K562 (cell line): ENCODE measurements around the gene OLFML2B. TPM values are rescaled to one million over a fixed set of nuclear protein-coding genes. Genes with fewer than 3 reads are reported as not detected.
A peak's percentile ranks its signal among the peaks of the same experiment; 100 is the strongest.

Source experiments
- ATAC-seq: fragments of 200-7000 bp; cut with Tn5 transposase; 3 replicates; pipeline ENCODE4 v1.9.1; 2020; ENCODE audit warnings: moderate library complexity
- BruUV-seq: library from RNA; stranded (reverse); fragments of 400-500 nt; replicated peaks from 2 replicates; lab custom pipeline; 2021; lab: Mats Ljungman, UMichigan
- CTCF ChIA-PET: fragments of 300-600 bp; formaldehyde crosslinking; extraction: SDS; loops from one replicate; lab custom pipeline; 2021; ENCODE audit warnings: low intra/inter-chr PET ratio; lab: Yijun Ruan, JAX
- POLR2A ChIA-PET: fragments of 300-600, 350-650 bp; sonication (Branson Sonifier 250); formaldehyde crosslinking; extraction: SDS; loops from one replicate; lab custom pipeline; 2021; ENCODE audit warnings: antibody characterized with exemption, inconsistent platforms; lab: Yijun Ruan, JAX
- DNase-seq, 4 experiments: peaks; one replicate each; pipeline versions ENCODE4 v3.0.0 to v3.0.0-alpha.2; 2011 to 2018; ENCODE audit warnings: low spot score in 3 of 4, mixed read lengths in 3 of 4; ENCODE audit errors: extremely low read depth in 1 of 4
- FAIRE-seq: peaks from 2 replicates; lab custom pipeline; 2011; peaks lifted over from hg19 to GRCh38; lab: Jason Lieb, UNC
- H2AFZ ChIP-seq: 2 replicates; pipeline ENCODE4 v1.6.0; 2011; ENCODE audit warnings: low read depth, low read length, control low read depth, inconsistent platforms
- H3K27ac ChIP-seq: fragments of 200-600 bp; 3 replicates; pipeline ENCODE4 v1.8.0; 2011; ENCODE audit warnings: low read depth, mild to moderate bottlenecking, control low read depth, inconsistent platforms, low read length, moderate library complexity, mixed read lengths; ENCODE audit errors: extremely low read depth
- H3K27me3 ChIP-seq, 2 experiments: fragments of 300-600 bp in 1 of 2; 2 replicates in 1 of 2; 3 replicates in 1 of 2; pipeline versions ENCODE4 v1.6.0 to v1.8.0; 2011; ENCODE audit warnings: inconsistent platforms in 2 of 2, low read length in 2 of 2, mild to moderate bottlenecking in 1 of 2, mixed read lengths in 1 of 2, moderate library complexity in 1 of 2; ENCODE audit not compliant: control insufficient read depth in 2 of 2, insufficient read depth in 2 of 2
- H3K36me3 ChIP-seq: fragments of 300-600 bp; 3 replicates; pipeline ENCODE4 v1.8.0; 2011; ENCODE audit warnings: mild to moderate bottlenecking, low read length, inconsistent platforms; ENCODE audit not compliant: control insufficient read depth, insufficient read depth
- H3K4me1 ChIP-seq, 2 experiments: fragments of 200-600 bp in 1 of 2; replicated peaks in 1 of 2; 2 replicates in 1 of 2; 3 replicates in 1 of 2; pipeline versions ENCODE4 v1.5.1 to v1.8.0; 2011; ENCODE audit warnings: inconsistent platforms in 2 of 2, low read length in 2 of 2, mild to moderate bottlenecking in 1 of 2, mixed read lengths in 1 of 2, moderate library complexity in 1 of 2; ENCODE audit not compliant: control insufficient read depth in 2 of 2, insufficient read depth in 2 of 2
- H3K4me2 ChIP-seq: 2 replicates; pipeline ENCODE4 v1.6.1; 2011; ENCODE audit warnings: low read length, control low read depth, inconsistent platforms, mixed read lengths; ENCODE audit not compliant: insufficient read depth
- H3K4me3 ChIP-seq: fragments of 200-600 bp; sonication (generic), shearing (Covaris generic); 2 replicates; pipeline ENCODE4 v1.5.1; 2016; ENCODE audit warnings: control low read depth, inconsistent platforms
- H3K79me2 ChIP-seq: fragments of 200-600 bp; 3 replicates; pipeline ENCODE4 v1.8.0; 2011; ENCODE audit warnings: low read length, inconsistent platforms; ENCODE audit not compliant: control insufficient read depth, insufficient read depth
- H3K9ac ChIP-seq, 2 experiments: 2 replicates each; pipeline versions ENCODE4 v1.6.0 to v1.6.1; 2011; ENCODE audit warnings: low read depth in 2 of 2, low read length in 2 of 2, control low read depth in 1 of 2, inconsistent platforms in 1 of 2, mild to moderate bottlenecking in 1 of 2, mixed read lengths in 1 of 2; ENCODE audit not compliant: insufficient read depth in 1 of 2
- H3K9me1 ChIP-seq: one replicate; pipeline ENCODE4 v1.6.0; 2011; ENCODE audit warnings: inconsistent platforms, mild to moderate bottlenecking, low read length, moderate library complexity; ENCODE audit not compliant: control insufficient read depth, insufficient read depth
- H3K9me3 ChIP-seq: replicated peaks from 2 replicates; pipeline ENCODE4 v1.5.1; 2011; ENCODE audit warnings: low read depth, low read length, inconsistent platforms; ENCODE audit not compliant: control insufficient read depth, insufficient read depth
- H4K20me1 ChIP-seq: replicated peaks from 2 replicates; pipeline ENCODE4 v1.6.1; 2011; ENCODE audit warnings: low read length, inconsistent platforms, mixed read lengths; ENCODE audit not compliant: control insufficient read depth, insufficient read depth
- ETV6 ChIP-seq, 3 experiments: fragments of 150-350 bp in 1 of 3; sonication (generic) in 1 of 3; formaldehyde crosslinking in 1 of 3; IDR thresholded peaks; 2 replicates each; pipeline versions ENCODE4 v1.6.1 to v1.8.0; 2014 to 2022; ENCODE audit warnings: borderline replicate concordance in 2 of 3, low read depth in 2 of 3, antibody characterized with exemption in 1 of 3, low read length in 1 of 3, mild to moderate bottlenecking in 1 of 3, missing genetic modification reagents in 1 of 3
- PTRF ChIP-seq: fragments of 450-650 bp; IDR thresholded peaks from 2 replicates; pipeline ENCODE4 v1.6.1; 2016; ENCODE audit warnings: mild to moderate bottlenecking, missing genetic modification characterization, missing compliant biosample characterization
- ZNF140 ChIP-seq: fragments of 250-450 bp; sonication (Bioruptor Pico); IDR thresholded peaks from 2 replicates; pipeline ENCODE4 v1.8.0; 2021; ENCODE audit warnings: moderate library complexity, mild to moderate bottlenecking, inconsistent platforms
- ZNF699 ChIP-seq: fragments of 250-450 bp; sonication (Bioruptor Pico); IDR thresholded peaks from 2 replicates; pipeline ENCODE4 v1.8.0; 2021; ENCODE audit warnings: mild to moderate bottlenecking, moderate library complexity; ENCODE audit not compliant: insufficient replicate concordance
- WGBS: fragments of 100-300 bp; shearing (Covaris generic); methylation state at CpG from one replicate; pipeline ENCODE4 v1.1.6; 2016; ENCODE audit warnings: low coverage, mixed read lengths; ENCODE audit not compliant: insufficient coverage; ENCODE audit errors: missing lambda C conversion rate; 5-methylcytosine and 5-hydroxymethylcytosine counted together
- in situ Hi-C: fragments of 300-500 bp; cut with MboI; formaldehyde crosslinking; loops from 4 replicates; pipeline ENCODE4 v1.15.0; 2018; ENCODE audit warnings: inconsistent platforms, mixed read lengths
- intact Hi-C: fragments of 100-400 bp; cut with micrococcal nuclease; formaldehyde crosslinking; loops from 2 replicates; pipeline ENCODE4 v1.14.2; 2022
- polyA plus RNA-seq, 8 experiments: library from polyadenylated mRNA; depleted of rRNA in 4 of 8; stranded (reverse) in 5 of 8; unstranded in 3 of 8; fragments of >200 nt; fragmentation: Nextera tagmentation in 2 of 8; fragmentation: Illumina TruSeq in 1 of 8; extraction: Ambion mirVana in 2 of 8; extraction: Trizol in 1 of 8; gene quantifications; 2 replicates each; pipeline versions ENCODE4 v1.2.1 to v1.2.3, GENCODE V29; 2011 to 2014; ENCODE audit warnings: inconsistent platforms in 1 of 8, missing spikeins in 1 of 8
- total RNA-seq, 7 experiments: library from RNA; depleted of rRNA in 6 of 7; stranded (reverse); fragments of >200 nt in 6 of 7; fragmentation: Illumina TruSeq in 2 of 7; extraction: Trizol in 2 of 7; gene quantifications; 2 replicates each; pipeline versions ENCODE4 v1.2.1 to v1.2.3, GENCODE V29; 2011 to 2021; ENCODE audit warnings: low replicate concordance in 1 of 7
- TF ChIP-seq, protein P1 (sequence below): fragments of 250-450 bp; sonication (Bioruptor Pico); IDR thresholded peaks from 2 replicates; pipeline ENCODE4 v1.4.0; 2020; ENCODE audit warnings: borderline replicate concordance
- TF ChIP-seq, protein P2 (sequence below): sonication (generic); formaldehyde crosslinking; IDR thresholded peaks from 2 replicates; pipeline ENCODE4 v1.8.0; 2022; ENCODE audit warnings: missing genetic modification reagents, mild to moderate bottlenecking, moderate library complexity, borderline replicate concordance
- TF ChIP-seq, protein P3 (sequence below), 2 experiments: fragments of 450-650 bp in 1 of 2; sonication (generic) in 1 of 2; formaldehyde crosslinking in 1 of 2; IDR thresholded peaks; 2 replicates each; pipeline versions ENCODE4 v1.7.1 to v1.9.0; 2016 to 2022; ENCODE audit warnings: inconsistent platforms in 1 of 2, mild to moderate bottlenecking in 1 of 2, missing genetic modification reagents in 1 of 2

The OLFML2B gene
- total and polyA plus RNA-seq, 9 of the 15 experiments (the other 6 are each of a cell fraction or from before 2014, with no cell fraction given) = not detected

DNA sequence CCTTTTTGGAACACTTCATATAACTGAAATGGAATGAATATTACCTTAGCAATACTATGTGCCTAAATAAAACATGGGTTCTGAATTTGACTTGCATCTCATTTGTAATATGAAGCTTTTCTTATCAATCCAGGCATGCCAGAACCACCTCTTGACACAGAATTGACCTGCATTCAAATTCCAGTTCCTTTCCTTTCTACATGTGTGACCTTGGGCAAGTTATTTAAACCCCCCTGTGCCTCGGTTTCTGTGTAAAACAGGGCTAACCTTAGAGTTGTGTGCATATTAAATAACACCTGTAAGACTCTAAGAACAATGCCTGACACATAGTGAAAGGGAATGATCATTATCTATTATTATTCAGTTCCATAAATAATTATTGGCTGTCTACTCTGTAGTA lies 43.8 kb upstream of the OLFML2B start:
- no peaks in the 10 kb centered on the region for H3K9me1 ChIP-seq
- WGBS = 8% methylated on average over 1 of the region's 1 CpG
- peaks cover 8 to 12% of the 10 kb centered on the region in 2 experiments; a peak in 4 of 5 replicates for H3K4me1 ChIP-seq
- in situ Hi-C loops (no loop called here), intact Hi-C loops (no loop called here)
- FAIRE-seq (peak; percentile 32), DNase-seq (no peak), ATAC-seq (no peak)
- H3K9me3 ChIP-seq = no peaks in the 10 kb centered on the region
- H3K27me3 ChIP-seq = peaks cover 15 to 19% of the 10 kb centered on the region in 2 experiments
- no peak overlapping the region for H3K4me2 ChIP-seq
- H3K79me2 ChIP-seq = no peaks in the 10 kb centered on the region
- H3K36me3 ChIP-seq = no peaks in the 10 kb centered on the region
- CTCF ChIA-PET = no interaction called here
- H3K9ac ChIP-seq = no peak overlapping the region
- H4K20me1 ChIP-seq = peaks cover 8% of the 10 kb centered on the region; the same call in 1 of the 2 replicates
- no peak overlapping the region for H3K4me3 ChIP-seq
- no TSS peak for BruUV-seq
- TF ChIP-seq, protein P1, sequence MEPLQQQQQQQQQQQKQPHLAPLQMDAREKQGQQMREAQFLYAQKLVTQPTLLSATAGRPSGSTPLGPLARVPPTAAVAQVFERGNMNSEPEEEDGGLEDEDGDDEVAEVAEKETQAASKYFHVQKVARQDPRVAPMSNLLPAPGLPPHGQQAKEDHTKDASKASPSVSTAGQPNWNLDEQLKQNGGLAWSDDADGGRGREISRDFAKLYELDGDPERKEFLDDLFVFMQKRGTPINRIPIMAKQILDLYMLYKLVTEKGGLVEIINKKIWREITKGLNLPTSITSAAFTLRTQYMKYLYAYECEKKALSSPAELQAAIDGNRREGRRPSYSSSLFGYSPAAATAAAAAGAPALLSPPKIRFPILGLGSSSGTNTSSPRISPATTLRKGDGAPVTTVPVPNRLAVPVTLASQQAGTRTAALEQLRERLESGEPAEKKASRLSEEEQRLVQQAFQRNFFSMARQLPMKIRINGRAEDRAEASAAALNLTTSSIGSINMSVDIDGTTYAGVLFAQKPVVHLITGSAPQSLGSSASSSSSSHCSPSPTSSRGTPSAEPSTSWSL (CRISPR knock-in tag) = no peak
- no peak for TF ChIP-seq ZNF140
- TF ChIP-seq ETV6 (IDR thresholded peaks at IDR 0.05; ENCODE audit: borderline replicate concordance in 1 of 2, low read depth in 2 of 2, low read length in 1 of 2) = no peak
- TF ChIP-seq ETV6 (CRISPR knock-in tag; IDR thresholded peaks at IDR 0.05; ENCODE audit: borderline replicate concordance) = no peak
- TF ChIP-seq, protein P2, sequence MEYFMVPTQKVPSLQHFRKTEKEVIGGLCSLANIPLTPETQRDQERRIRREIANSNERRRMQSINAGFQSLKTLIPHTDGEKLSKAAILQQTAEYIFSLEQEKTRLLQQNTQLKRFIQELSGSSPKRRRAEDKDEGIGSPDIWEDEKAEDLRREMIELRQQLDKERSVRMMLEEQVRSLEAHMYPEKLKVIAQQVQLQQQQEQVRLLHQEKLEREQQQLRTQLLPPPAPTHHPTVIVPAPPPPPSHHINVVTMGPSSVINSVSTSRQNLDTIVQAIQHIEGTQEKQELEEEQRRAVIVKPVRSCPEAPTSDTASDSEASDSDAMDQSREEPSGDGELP = no peak
- TF ChIP-seq, protein P3, sequence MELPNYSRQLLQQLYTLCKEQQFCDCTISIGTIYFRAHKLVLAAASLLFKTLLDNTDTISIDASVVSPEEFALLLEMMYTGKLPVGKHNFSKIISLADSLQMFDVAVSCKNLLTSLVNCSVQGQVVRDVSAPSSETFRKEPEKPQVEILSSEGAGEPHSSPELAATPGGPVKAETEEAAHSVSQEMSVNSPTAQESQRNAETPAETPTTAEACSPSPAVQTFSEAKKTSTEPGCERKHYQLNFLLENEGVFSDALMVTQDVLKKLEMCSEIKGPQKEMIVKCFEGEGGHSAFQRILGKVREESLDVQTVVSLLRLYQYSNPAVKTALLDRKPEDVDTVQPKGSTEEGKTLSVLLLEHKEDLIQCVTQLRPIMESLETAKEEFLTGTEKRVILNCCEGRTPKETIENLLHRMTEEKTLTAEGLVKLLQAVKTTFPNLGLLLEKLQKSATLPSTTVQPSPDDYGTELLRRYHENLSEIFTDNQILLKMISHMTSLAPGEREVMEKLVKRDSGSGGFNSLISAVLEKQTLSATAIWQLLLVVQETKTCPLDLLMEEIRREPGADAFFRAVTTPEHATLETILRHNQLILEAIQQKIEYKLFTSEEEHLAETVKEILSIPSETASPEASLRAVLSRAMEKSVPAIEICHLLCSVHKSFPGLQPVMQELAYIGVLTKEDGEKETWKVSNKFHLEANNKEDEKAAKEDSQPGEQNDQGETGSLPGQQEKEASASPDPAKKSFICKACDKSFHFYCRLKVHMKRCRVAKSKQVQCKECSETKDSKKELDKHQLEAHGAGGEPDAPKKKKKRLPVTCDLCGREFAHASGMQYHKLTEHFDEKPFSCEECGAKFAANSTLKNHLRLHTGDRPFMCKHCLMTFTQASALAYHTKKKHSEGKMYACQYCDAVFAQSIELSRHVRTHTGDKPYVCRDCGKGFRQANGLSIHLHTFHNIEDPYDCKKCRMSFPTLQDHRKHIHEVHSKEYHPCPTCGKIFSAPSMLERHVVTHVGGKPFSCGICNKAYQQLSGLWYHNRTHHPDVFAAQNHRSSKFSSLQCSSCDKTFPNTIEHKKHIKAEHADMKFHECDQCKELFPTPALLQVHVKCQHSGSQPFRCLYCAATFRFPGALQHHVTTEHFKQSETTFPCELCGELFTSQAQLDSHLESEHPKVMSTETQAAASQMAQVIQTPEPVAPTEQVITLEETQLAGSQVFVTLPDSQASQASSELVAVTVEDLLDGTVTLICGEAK (IDR thresholded peaks at IDR 0.05) = no peak
- TF ChIP-seq, protein P3 (CRISPR knock-in tag; IDR thresholded peaks at IDR 0.05) = no peak
- TF ChIP-seq ZNF699 (CRISPR knock-in tag) = no peak
- TF ChIP-seq PTRF = no peak
- POLR2A ChIA-PET = no interaction called here
- H3K27ac ChIP-seq = no peak overlapping the region
- no peak overlapping the region for H2AFZ ChIP-seq
